WTC11 (cell line): ENCODE measurements around the gene BCL2A1. TPM values are rescaled to one million over a fixed set of nuclear protein-coding genes. Genes with fewer than 3 reads are reported as not detected.

ENCODE experiments used
- ATAC-seq: fragments of 200-7000 bp; cut with Tn5 transposase; 2 replicates; pipeline ENCODE4 v1.10.0; 2021; ENCODE audit warnings: mild to moderate bottlenecking, moderate library complexity
- CTCF ChIA-PET: fragments of 300-600 bp; sonication (Branson Sonifier 250); formaldehyde crosslinking; loops from one replicate; lab custom pipeline; 2021; ENCODE audit warnings: antibody characterized with exemption; lab: Charles Lee
- POLR2A ChIA-PET: fragments of 350-600 bp; sonication (Branson Sonifier 250); formaldehyde crosslinking; loops from one replicate; lab custom pipeline; 2021; ENCODE audit warnings: antibody characterized with exemption; lab: Charles Lee
- DNase-seq: peaks from one replicate; pipeline ENCODE4 v3.0.0; 2021; ENCODE audit warnings: low spot score
- H3K27ac Mint-ChIP-seq: 2 replicates; pipeline ENCODE4 v1.8.0; 2021; ENCODE audit warnings: mixed read lengths
- H3K27me3 Mint-ChIP-seq: 2 replicates; pipeline ENCODE4 v1.8.0; 2021; ENCODE audit warnings: low read depth, mild to moderate bottlenecking, moderate library complexity, mixed read lengths
- H3K36me3 Mint-ChIP-seq: 2 replicates; pipeline ENCODE4 v1.8.0; 2021; ENCODE audit warnings: mixed read lengths
- H3K4me1 Mint-ChIP-seq: 2 replicates; pipeline ENCODE4 v1.8.0; 2022; ENCODE audit warnings: mixed read lengths
- H3K4me3 Mint-ChIP-seq: 2 replicates; pipeline ENCODE4 v1.8.0; 2021; ENCODE audit warnings: mild to moderate bottlenecking, moderate library complexity, mixed read lengths
- H3K9me3 Mint-ChIP-seq: 2 replicates; pipeline ENCODE4 v1.8.0; 2021; ENCODE audit warnings: mixed read lengths
- AR ChIP-seq: fragments of 250-450 bp; sonication (Bioruptor Pico); IDR thresholded peaks from 2 replicates; pipeline ENCODE4 v1.9.0; 2021; ENCODE audit warnings: mild to moderate bottlenecking
- GABPB1 ChIP-seq: sonication (generic); formaldehyde crosslinking; IDR thresholded peaks from 2 replicates; pipeline ENCODE4 v1.8.1; 2023; ENCODE audit warnings: mild to moderate bottlenecking, missing genetic modification reagents
- IRF2 ChIP-seq: sonication (generic); formaldehyde crosslinking; IDR thresholded peaks from 2 replicates; pipeline ENCODE4 v1.8.0; 2022; ENCODE audit warnings: low read depth, missing genetic modification reagents, borderline replicate concordance
- RELA ChIP-seq: sonication (generic); formaldehyde crosslinking; IDR thresholded peaks from 2 replicates; pipeline ENCODE4 v1.8.1; 2022; ENCODE audit warnings: missing genetic modification reagents, mild to moderate bottlenecking, borderline replicate concordance
- ZBTB21 ChIP-seq: sonication (generic); formaldehyde crosslinking; IDR thresholded peaks from 2 replicates; pipeline ENCODE4 v1.8.1; 2023; ENCODE audit warnings: mild to moderate bottlenecking, missing genetic modification reagents, borderline replicate concordance
- ZNF423 ChIP-seq: fragments of 250-450 bp; sonication (Bioruptor Pico); IDR thresholded peaks from 2 replicates; pipeline ENCODE4 v2.1.2; 2022; ENCODE audit warnings: mild to moderate bottlenecking, moderate library complexity
- ZNF532 ChIP-seq: fragments of 250-450 bp; sonication (Bioruptor Pico); IDR thresholded peaks from 2 replicates; pipeline ENCODE4 v1.9.0; 2021; ENCODE audit warnings: mild to moderate bottlenecking, borderline replicate concordance
- ZNF671 ChIP-seq: fragments of 250-450 bp; sonication (Bioruptor Pico); IDR thresholded peaks from 2 replicates; pipeline ENCODE4 v1.8.0; 2021; ENCODE audit warnings: mild to moderate bottlenecking
- total RNA-seq: library from RNA; stranded (reverse); gene quantifications from 3 replicates; pipeline ENCODE4 v1.2.3, GENCODE V29; 2021

Gene BCL2A1
- total RNA-seq, 1 experiment from 2014 or later: 0.28 TPM

GRCh38 chr15:79967298-79968182 is 3.5 kb downstream of the BCL2A1 start:
- no peak overlapping the region for H3K27ac Mint-ChIP-seq
- no peak for ATAC-seq
- no peaks in the 10 kb centered on the region for H3K36me3 Mint-ChIP-seq
- peaks cover 10% of the 10 kb centered on the region for H3K4me1 Mint-ChIP-seq
- H3K27me3 Mint-ChIP-seq: no peaks in the 10 kb centered on the region
- H3K4me3 Mint-ChIP-seq: no peak overlapping the region
- POLR2A ChIA-PET: no interaction called here
- CTCF ChIA-PET: no interaction called here
- H3K9me3 Mint-ChIP-seq: no peaks in the 10 kb centered on the region
- DNase-seq: no peak
- no peak for TF ChIP-seq IRF2 (CRISPR knock-in tag)

GRCh38 chr15:79966634-79967297 is 4.2 kb downstream of the BCL2A1 start:
- Mint-ChIP-seq H3K4me1 (peaks cover 10% of the 10 kb centered on the region), H3K27me3 (no peaks in the 10 kb centered on the region), H3K36me3 (no peaks in the 10 kb centered on the region), H3K4me3 (no peak overlapping the region), H3K9me3 (no peaks in the 10 kb centered on the region), H3K27ac (peak overlapping the region; percentile 12; the same call in 1 of the 2 replicates)
- POLR2A ChIA-PET: no interaction called here
- DNase-seq (no peak), ATAC-seq (no peak)
- CTCF ChIA-PET: no interaction called here
- TF ChIP-seq RELA (CRISPR knock-in tag) (no peak), ZNF671 (CRISPR knock-in tag) (no peak)

GRCh38 chr15:79965846-79966630 is 5.0 kb downstream of the BCL2A1 start:
- H3K9me3 Mint-ChIP-seq: no peaks in the 10 kb centered on the region
- H3K27me3 Mint-ChIP-seq: no peaks in the 10 kb centered on the region
- POLR2A ChIA-PET: no interaction called here
- ATAC-seq (no peak), DNase-seq (no peak)
- no peaks in the 10 kb centered on the region for H3K36me3 Mint-ChIP-seq
- peaks cover 10% of the 10 kb centered on the region for H3K4me1 Mint-ChIP-seq
- no peak overlapping the region for H3K4me3 Mint-ChIP-seq
- TF ChIP-seq ZBTB21 (CRISPR knock-in tag) (no peak), ZNF423 (no peak), ZNF532 (CRISPR knock-in tag) (no peak), AR (CRISPR knock-in tag) (no peak), GABPB1 (0 out of 2 replicates have a peak, but pooled peaks have one; percentile 20)
- TF ChIP-seq, all 79 proteins: peak for 1
- CTCF ChIA-PET: no interaction called here
- peak overlapping the region; percentile 12; the same call in 1 of the 2 replicates for H3K27ac Mint-ChIP-seq
